ENCODE data around the gene CDH13.

GRCh38 chr16:83083361-83083760 is 456.6 kb downstream of the CDH13 start:
- TF ChIP-seq ZNF565 (CRISPR knock-in tag; conservative IDR thresholded peaks at IDR 0.05; ENCODE audit: low read depth) = no peak
- TF ChIP-seq PATZ1 (CRISPR knock-in tag; IDR thresholded peaks at IDR 0.05; ENCODE audit: borderline replicate concordance) = no peak
- no peak for TF ChIP-seq POU6F1 (CRISPR knock-in tag; IDR thresholded peaks at IDR 0.05; ENCODE audit: borderline replicate concordance, low read depth)
- TF ChIP-seq ZFP30 (CRISPR knock-in tag; IDR thresholded peaks at IDR 0.05) = no peak
- TF ChIP-seq SNAI2 (CRISPR knock-in tag; IDR thresholded peaks at IDR 0.05) = no peak
- TF ChIP-seq ISL1 (CRISPR knock-in tag; IDR thresholded peaks at IDR 0.05) = no peak
- TF ChIP-seq ZNF8 (CRISPR knock-in tag; IDR thresholded peaks at IDR 0.05) = no peak
- no peak for TF ChIP-seq ESRRG (CRISPR knock-in tag; IDR thresholded peaks at IDR 0.05)
- no peak for TF ChIP-seq CSDC2 (CRISPR knock-in tag; IDR thresholded peaks at IDR 0.05)
- TF ChIP-seq RARB (CRISPR knock-in tag; IDR thresholded peaks at IDR 0.05) = no peak
- TF ChIP-seq CREB5 (CRISPR knock-in tag; IDR thresholded peaks at IDR 0.05; ENCODE audit: low read depth) = no peak
- TF ChIP-seq PPARA (CRISPR knock-in tag; IDR thresholded peaks at IDR 0.05; ENCODE audit: borderline replicate concordance) = no peak
- TF ChIP-seq ZFP3 (CRISPR knock-in tag; IDR thresholded peaks at IDR 0.05) = no peak

Measured in SK-N-SH treated with all-trans-retinoic acid at 6 μM for 48 hours (cell line).